H9 (cell line): ENCODE results near the gene CCL27. TPM values are rescaled to one million over a fixed set of nuclear protein-coding genes. Genes with fewer than 3 reads are reported as not detected.

ENCODE experiments used
- DNase-seq: peaks from one replicate; pipeline ENCODE4 v3.0.0-alpha.2; 2017
- H2AFZ ChIP-seq: one replicate; pipeline ENCODE4 v1.6.1; 2013; ENCODE audit warnings: mild to moderate bottlenecking, low read length, control low read depth, moderate library complexity
- H2AK5ac ChIP-seq: 2 replicates; pipeline ENCODE4 v1.6.1; 2013; ENCODE audit warnings: low read length, control low read depth, mixed read lengths; ENCODE audit not compliant: insufficient read length
- H2BK120ac ChIP-seq: one replicate; pipeline ENCODE4 v1.6.1; 2013; ENCODE audit warnings: low read depth, mild to moderate bottlenecking, low read length, control low read depth, inconsistent platforms; ENCODE audit not compliant: poor library complexity, severe bottlenecking
- H2BK12ac ChIP-seq: 2 replicates; pipeline ENCODE4 v1.6.1; 2013; ENCODE audit warnings: low read length, control low read depth, mixed read lengths, low read depth; ENCODE audit not compliant: insufficient read length
- H2BK15ac ChIP-seq: 2 replicates; pipeline ENCODE4 v1.6.1; 2013; ENCODE audit warnings: low read depth, low read length, control low read depth
- H2BK20ac ChIP-seq: one replicate; pipeline ENCODE4 v1.6.1; 2013; ENCODE audit warnings: low read depth, mild to moderate bottlenecking, low read length, control low read depth, inconsistent platforms; ENCODE audit not compliant: poor library complexity, severe bottlenecking
- H2BK5ac ChIP-seq: 2 replicates; pipeline ENCODE4 v1.6.1; 2013; ENCODE audit warnings: low read length, control low read depth, mixed read lengths; ENCODE audit not compliant: insufficient read length
- H3K14ac ChIP-seq: 2 replicates; pipeline ENCODE4 v1.6.1; 2013; ENCODE audit warnings: low read length, control low read depth; ENCODE audit not compliant: insufficient read depth
- H3K18ac ChIP-seq: 2 replicates; pipeline ENCODE4 v1.6.1; 2013; ENCODE audit warnings: low read depth, mild to moderate bottlenecking, mixed read lengths, low read length, control low read depth; ENCODE audit not compliant: insufficient read length
- H3K23ac ChIP-seq: 2 replicates; pipeline ENCODE4 v1.6.1; 2013; ENCODE audit warnings: low read length, control low read depth, mixed read lengths, low read depth; ENCODE audit not compliant: insufficient read length
- H3K23me2 ChIP-seq: 2 replicates; pipeline ENCODE4 v1.6.1; 2013; ENCODE audit warnings: low read depth, mild to moderate bottlenecking, mixed read lengths, low read length, control low read depth; ENCODE audit not compliant: insufficient read length, poor library complexity, severe bottlenecking
- H3K27ac ChIP-seq: 2 replicates; pipeline ENCODE4 v1.5.1; 2013; ENCODE audit warnings: low read length, control low read depth, mixed read lengths, low read depth; ENCODE audit not compliant: insufficient read length
- H3K27me3 ChIP-seq: 2 replicates; pipeline ENCODE4 v1.6.1; 2013; ENCODE audit warnings: low read length, control low read depth, inconsistent platforms; ENCODE audit not compliant: insufficient read depth
- H3K4ac ChIP-seq: 2 replicates; pipeline ENCODE4 v1.6.1; 2013; ENCODE audit warnings: low read depth, mild to moderate bottlenecking, control low read depth, inconsistent platforms, low read length, moderate library complexity
- H3K4me1 ChIP-seq: 2 replicates; pipeline ENCODE4 v1.6.1; 2013; ENCODE audit warnings: low read length, control low read depth, inconsistent platforms; ENCODE audit not compliant: insufficient read depth
- H3K4me2 ChIP-seq: 2 replicates; pipeline ENCODE4 v1.6.1; 2013; ENCODE audit warnings: low read length, control low read depth, mixed read lengths; ENCODE audit not compliant: insufficient read length, insufficient read depth
- H3K56ac ChIP-seq: 2 replicates; pipeline ENCODE4 v1.6.1; 2013; ENCODE audit warnings: low read depth, mild to moderate bottlenecking, mixed read lengths, low read length, control low read depth; ENCODE audit not compliant: insufficient read length
- H3K79me1 ChIP-seq: 2 replicates; pipeline ENCODE4 v1.6.1; 2013; ENCODE audit warnings: low read depth, mild to moderate bottlenecking, moderate library complexity, low read length, control low read depth, inconsistent platforms; ENCODE audit not compliant: insufficient read depth, poor library complexity, severe bottlenecking
- H3K79me2 ChIP-seq: 2 replicates; pipeline ENCODE4 v1.6.1; 2013; ENCODE audit warnings: low read length, control low read depth, inconsistent platforms; ENCODE audit not compliant: insufficient read depth
- H3K9ac ChIP-seq: 2 replicates; pipeline ENCODE4 v1.6.1; 2013; ENCODE audit warnings: low read length, control low read depth, mixed read lengths; ENCODE audit not compliant: insufficient read length; ENCODE audit errors: extremely low read depth
- H3K9me3 ChIP-seq: one replicate; pipeline ENCODE4 v1.6.1; 2013; ENCODE audit warnings: low read depth, low read length, inconsistent platforms; ENCODE audit not compliant: control insufficient read depth
- H3T11ph ChIP-seq: one replicate; pipeline ENCODE4 v1.6.1; 2013; ENCODE audit warnings: mild to moderate bottlenecking, low read length, control low read depth, inconsistent platforms
- H4K20me1 ChIP-seq: one replicate; pipeline ENCODE4 v1.6.1; 2013; ENCODE audit not compliant: control insufficient read depth, insufficient read length, insufficient read depth
- H4K5ac ChIP-seq: 2 replicates; pipeline ENCODE4 v1.6.1; 2013; ENCODE audit warnings: low read depth, mild to moderate bottlenecking, mixed read lengths, low read length, control low read depth; ENCODE audit not compliant: insufficient read length
- H4K8ac ChIP-seq: replicated peaks from 2 replicates; pipeline ENCODE4 v1.6.1; 2013; ENCODE audit warnings: low read length, control low read depth, mixed read lengths, low read depth; ENCODE audit not compliant: insufficient read length
- H4K91ac ChIP-seq: 2 replicates; pipeline ENCODE4 v1.6.1; 2013; ENCODE audit warnings: low read depth, mild to moderate bottlenecking, moderate library complexity, mixed read lengths, low read length, control low read depth; ENCODE audit not compliant: insufficient read length
- H3K27ac Mint-ChIP-seq, 3 experiments: 2 replicates in 2 of 3; 3 replicates in 1 of 3; pipeline ENCODE4 v1.8.0; 2020 to 2021; ENCODE audit warnings: mixed read lengths in 3 of 3, mild to moderate bottlenecking in 1 of 3, moderate library complexity in 1 of 3
- H3K27me3 Mint-ChIP-seq: 2 replicates; pipeline ENCODE4 v1.8.0; 2021; ENCODE audit warnings: low read depth, mild to moderate bottlenecking, moderate library complexity, mixed read lengths
- H3K36me3 Mint-ChIP-seq, 3 experiments: 2 replicates in 2 of 3; 3 replicates in 1 of 3; pipeline ENCODE4 v1.8.0; 2020 to 2021; ENCODE audit warnings: low read depth in 3 of 3, mixed read lengths in 3 of 3; ENCODE audit not compliant: insufficient read depth in 1 of 3
- H3K4me1 Mint-ChIP-seq, 2 experiments: 2 replicates each; pipeline ENCODE4 v1.8.0; 2020; ENCODE audit warnings: mixed read lengths in 2 of 2
- H3K4me3 Mint-ChIP-seq, 2 experiments: 2 replicates in 1 of 2; 3 replicates in 1 of 2; pipeline ENCODE4 v1.8.0; 2020 to 2021; ENCODE audit warnings: mild to moderate bottlenecking in 2 of 2, mixed read lengths in 2 of 2, moderate library complexity in 1 of 2
- H3K9me3 Mint-ChIP-seq, 2 experiments: 2 replicates in 1 of 2; 3 replicates in 1 of 2; pipeline ENCODE4 v1.8.0; 2020; ENCODE audit warnings: mild to moderate bottlenecking in 2 of 2, mixed read lengths in 2 of 2, moderate library complexity in 1 of 2
- CTCF ChIP-seq: fragments of 200-600 bp; sonication (generic); conservative IDR thresholded peaks from 3 replicates; pipeline ENCODE4 v1.8.0; 2021; ENCODE audit warnings: antibody characterized with exemption, mild to moderate bottlenecking
- WGBS: extraction: QIAGEN DNeasy Blood & Tissue Kit; methylation state at CpG from one replicate; pipeline ENCODE4 v1.1.7; 2013; ENCODE audit warnings: missing lambda C conversion rate, low lambda C conversion rate, mixed read lengths; ENCODE audit not compliant: insufficient read length; ENCODE audit errors: extremely low coverage; 5-methylcytosine and 5-hydroxymethylcytosine counted together
- total RNA-seq: library from RNA; stranded (reverse); gene quantifications from 2 replicates; pipeline ENCODE4 v1.2.1, GENCODE V29; 2021

Gene CCL27
- total RNA-seq, 1 experiment from 2014 or later, result 0.28 TPM

GRCh38 chr9:34685591-34685990 lies 23.1 kb upstream of the CCL27 start:
- Histone ChIP-seq H3K79me1 (no peaks in the 10 kb centered on the region), H4K91ac (no peak overlapping the region), H3K56ac (no peak overlapping the region), H3K4ac (no peak overlapping the region), H2AFZ (no peak overlapping the region), H4K20me1 (no peaks in the 10 kb centered on the region), H4K5ac (no peak overlapping the region), H2AK5ac (no peak overlapping the region), H2BK20ac (no peak overlapping the region), H3K4me2 (no peak overlapping the region), H2BK5ac (no peak overlapping the region), H3K9ac (no peak overlapping the region), H3T11ph (no peak overlapping the region), H3K23me2 (no peaks in the 10 kb centered on the region), H3K23ac (no peak overlapping the region), H3K79me2 (no peaks in the 10 kb centered on the region), H3K27me3 (no peaks in the 10 kb centered on the region), H2BK12ac (no peak overlapping the region), H2BK15ac (no peak overlapping the region), H3K18ac (no peak overlapping the region), H3K9me3 (no peaks in the 10 kb centered on the region), H4K8ac (no peak overlapping the region), H3K4me1 (peaks cover 8% of the 10 kb centered on the region; the same call in 1 of the 2 replicates), H3K14ac (no peak overlapping the region), H2BK120ac (no peak overlapping the region), H3K27ac (no peak overlapping the region)
- Mint-ChIP-seq H3K4me3 (no peak overlapping the region), H3K36me3 (no peaks in the 10 kb centered on the region; a peak in 1 of 7 replicates), H3K27me3 (no peaks in the 10 kb centered on the region; the same call in none of the 2 replicates), H3K9me3 (no peaks in the 10 kb centered on the region), H3K27ac (no peak overlapping the region), H3K4me1 (peaks cover 13 to 17% of the 10 kb centered on the region in 2 experiments)
- no peak for TF ChIP-seq CTCF
- no CpG with 5 or more reads among the region's 4 CpGs for WGBS
- DNase-seq, result no peak
